Heart right ventricle (tissue), 16 donors: Measurements from ENCODE around the gene TNFAIP8L2. TPM values are rescaled to one million over a fixed set of nuclear protein-coding genes. Genes with fewer than 3 reads are reported as not detected.

Source experiments
- ATAC-seq, 8 donors: fragments of 200-7000 bp; cut with Tn5 transposase; one replicate each; pipeline ENCODE4 v1.9.1; 2020; ENCODE audit warnings: mild to moderate bottlenecking in 8 of 8, moderate library complexity in 8 of 8, moderate number of reproducible peaks in 1 of 8
- DNase-seq, 2 donors: peaks; one replicate each; pipeline ENCODE4 v3.0.0-alpha.2; 2020
- H3K27ac ChIP-seq, 10 donors: fragments of 200-600 bp; sonication (generic) in 2 of 10; one replicate each; pipeline versions ENCODE4 v1.5.0 to v1.8.0; 2020 to 2022; ENCODE audit warnings: mild to moderate bottlenecking in 3 of 10
- H3K27me3 ChIP-seq, 7 donors: fragments of 200-600 bp; one replicate each; pipeline ENCODE4 v1.8.0; 2021 to 2022; ENCODE audit warnings: mild to moderate bottlenecking in 2 of 7
- H3K36me3 ChIP-seq, 9 donors: fragments of 200-600 bp; sonication (generic) in 1 of 9; one replicate each; pipeline versions ENCODE4 v1.5.0 to v1.8.0; 2020 to 2022; ENCODE audit warnings: mild to moderate bottlenecking in 2 of 9
- H3K4me1 ChIP-seq, 9 donors: fragments of 200-600 bp; sonication (generic) in 1 of 9; one replicate each; pipeline versions ENCODE4 v1.5.0 to v1.8.0; 2020 to 2022; ENCODE audit warnings: mild to moderate bottlenecking in 4 of 9
- H3K4me3 ChIP-seq, 10 donors: fragments of 200-600 bp; sonication (generic) in 2 of 10; one replicate each; pipeline versions ENCODE4 v1.5.0 to v1.8.0; 2020 to 2022; ENCODE audit warnings: mild to moderate bottlenecking in 7 of 10, moderate library complexity in 2 of 10
- H3K9me3 ChIP-seq, 11 donors: fragments of 200-600 bp in 10 of 11; sonication (generic) in 2 of 11; one replicate each; pipeline versions ENCODE4 v1.5.0 to v1.8.0; 2013 to 2022; ENCODE audit warnings: mild to moderate bottlenecking in 2 of 11, control low read depth in 1 of 11, moderate library complexity in 1 of 11
- CTCF ChIP-seq, 9 donors: fragments of 200-600 bp; sonication (generic) in 2 of 9; IDR thresholded peaks; one replicate each; pipeline versions ENCODE4 v1.5.0 to v1.8.0; 2021 to 2022; ENCODE audit warnings: antibody characterized with exemption in 9 of 9, mild to moderate bottlenecking in 5 of 9, moderate library complexity in 1 of 9
- WGBS, 2 donors: extraction: QIAGEN DNeasy Blood & Tissue Kit; methylation state at CpG; one replicate each; pipeline ENCODE4 v1.1.7; 2013; ENCODE audit warnings: inconsistent platforms in 1 of 2; 5-methylcytosine and 5-hydroxymethylcytosine counted together
- intact Hi-C, 10 donors: fragments of 100-400 bp; cut with DNase I; formaldehyde crosslinking; loops; one replicate each; pipeline versions ENCODE4 v1.11.1 to v1.14.2; 2022
- polyA plus RNA-seq, 2 donors: library from polyadenylated mRNA; stranded (reverse); fragments of 200-250 nt; gene quantifications; one replicate each; pipeline ENCODE4 v1.2.3, GENCODE V29; 2013
- total RNA-seq, 10 donors: library from RNA; stranded (reverse); fragmentation: NEBNext Ultra II Directional in 3 of 10; extraction: Animal tissue kit (Norgen Biotek cat#: 25700) in 3 of 10; gene quantifications; one replicate each; pipeline versions ENCODE4 v1.2.1 to v1.2.4, GENCODE V29; 2021 to 2023
- donor health status: Arrhythmogenic right ventricular cardiomyopathy.
- donor health status: ischemic (EF 13 %, LVEDD 7.1; RV severe dilation, severe dysfunction).
- donor health status: healthy with polysubstance abuse.
- donor health status: DM: no; HTN: yes; CAD: no.
- donor health status: DM: no; HTN: no; CAD: no.
- donor health status: ischemic (EF 25% LVEDD 6.9; RV normal size, moderate dysfunction).
- donor health status: ischemic (EF 25% LVEDD 5.7; RV mildly dilated, moderate dysfunction).
- donor health status: healthy.
- donor health status: DM: yes; HTN: yes; CAD: no.
- donor health status: Ischemic cardiomyopathy.
- donor health status: ischemic (EF 35%, LVEDD 5.7; RV mildly dilated, moderate dysfunction).
- donor health status: nonischemic (EF 11% LVEDD 7.7; RV severe dilation, severe dysfunction).
- donor health status: DM: yes; HTN: yes; CAD: no.
- donor health status: PGD.
- donor health status: ischemic (EF 29% LVEDD 5.4; RV normal size, mild dysfunction).
- donor health status: nonischemic (EF 23%, LVEDD 6.1; RV moderate dilation, normal function).

Gene TNFAIP8L2
- total and polyA plus RNA-seq, 12 donors: 0.35 to 5.8 (median 1.1) TPM; not detected in 1

- ATAC-seq (peak in 6 of 8 donors; percentile 3 to 37 (median 24)), DNase-seq (peak in 1 of 2 donors; percentile 82)
- Histone ChIP-seq H3K36me3 (no peaks in the 10 kb centered on the region), H3K27ac (peak overlapping the region in 9 of 10 donors; percentile 0 to 68 (median 50)), H3K4me1 (peaks cover 7 to 41% (median 24%) of the 10 kb centered on the region in 9 donors), H3K4me3 (peak overlapping the region in 6 of 10 donors; percentile 12 to 27 (median 24)), H3K9me3 (no peaks in the 10 kb centered on the region), H3K27me3 (no peaks in the 10 kb centered on the region)
- intact Hi-C loops: loop anchor here (1.0 to 10.0 kb wide), 7 partner anchors 54 to 208 kb away; partner anchors contain the start of genes PSMD4 (in 5 of the 10) and RFX5 (in 5 of the 10)
- peak; percentile 17 to 73 (median 49) for TF ChIP-seq CTCF (IDR thresholded peaks at IDR 0.05)
- 42 to 43% methylated on average over 14 of the region's 14 CpGs for WGBS, 2 donors
Observed at GRCh38 chr1:151196292-151196800, 39.9 kb downstream of the TNFAIP8L2 start.

GRCh38 chr1:151197863-151198253 lies 41.4 kb downstream of the TNFAIP8L2 start:
- no peaks in the 10 kb centered on the region for H3K27me3 ChIP-seq
- peak overlapping the region in 9 of 10 donors; percentile 77 to 92 (median 82) for H3K4me3 ChIP-seq
- peaks cover 10 to 55% (median 40%) of the 10 kb centered on the region in 9 donors for H3K4me1 ChIP-seq
- DNase-seq (no peak), ATAC-seq (no peak)
- H3K9me3 ChIP-seq: no peaks in the 10 kb centered on the region
- intact Hi-C loops: loop anchor here (1.0 to 10.0 kb wide), 7 partner anchors 53 to 207 kb away; partner anchors contain the start of genes PSMD4 (in 5 of the 10) and RFX5 (in 5 of the 10)
- 5 to 6% methylated on average over 10 of the region's 10 CpGs for WGBS, 2 donors
- no peak for TF ChIP-seq CTCF (IDR thresholded peaks at IDR 0.05)
- H3K36me3 ChIP-seq: peaks cover 0 to 10% (median 4%) of the 10 kb centered on the region in 9 donors
- H3K27ac ChIP-seq: peak overlapping the region in 9 of 10 donors; percentile 80 to 96 (median 92)

GRCh38 chr1:151198254-151199127 lies 42.0 kb downstream of the TNFAIP8L2 start, which contains the start of gene PIP5K1A:
Gene PIP5K1A (plus strand): TSS chr1:151198552. CDS start chr1:151198997, 445 bp downstream.
- intact Hi-C loops: loop anchor here in 9 of 10 donors (1.0 to 10.0 kb wide), 5 partner anchors 54 to 206 kb away; partner anchors contain the start of genes PSMD4 (in 5 of the 9) and RFX5 (in 5 of the 9)
- Histone ChIP-seq H3K36me3 (peaks cover 0 to 16% (median 10%) of the 10 kb centered on the region in 9 donors), H3K27ac (peak within 1 kb of the TSS; percentile 38 to 96 (median 92)), H3K4me3 (peak within 1 kb of the TSS; percentile 77 to 92 (median 82)), H3K27me3 (no peaks in the 10 kb centered on the region), H3K4me1 (peaks cover 10 to 56% (median 41%) of the 10 kb centered on the region in 9 donors), H3K9me3 (no peaks in the 10 kb centered on the region)
- TF ChIP-seq CTCF (IDR thresholded peaks at IDR 0.05): no peak
- DNase-seq: peak; percentile 99 to 100
- ATAC-seq: peak; percentile 95 to 97 (median 96)
- WGBS, 2 donors: 0% methylated on average over 60 of the region's 60 CpGs
